Kidney (tissue), 14 donors: ENCODE results near the gene SLC2A8. TPM values are rescaled to one million over a fixed set of nuclear protein-coding genes. Genes with fewer than 3 reads are reported as not detected.

Experiments used
- DNase-seq, 5 donors: peaks; one replicate each; pipeline ENCODE4 v3.0.0-alpha.2; 2013 to 2020
- FAIRE-seq: peaks from 2 replicates; lab custom pipeline; 2012; peaks lifted over from hg19 to GRCh38; lab: Jason Lieb, UNC
- H3K27ac ChIP-seq, 2 donors: one replicate each; pipeline ENCODE4 v1.7.0; 2013; ENCODE audit warnings: low read depth in 2 of 2, low read length in 2 of 2, inconsistent platforms in 1 of 2
- H3K27me3 ChIP-seq: one replicate; pipeline ENCODE4 v1.7.1; 2013; ENCODE audit warnings: low read length, inconsistent platforms; ENCODE audit not compliant: control insufficient read depth, insufficient read depth
- H3K36me3 ChIP-seq, 3 donors: one replicate each; pipeline versions ENCODE4 v1.7.0 to v1.7.1; 2013; ENCODE audit warnings: low read length in 3 of 3, control low read depth in 1 of 3, inconsistent platforms in 1 of 3; ENCODE audit not compliant: insufficient read depth in 3 of 3, control insufficient read depth in 2 of 3
- H3K4me1 ChIP-seq, 3 donors: one replicate each; pipeline versions ENCODE4 v1.7.0 to v1.7.1; 2013; ENCODE audit warnings: low read length in 3 of 3, inconsistent platforms in 1 of 3, low read depth in 1 of 3; ENCODE audit not compliant: control insufficient read depth in 2 of 3, insufficient read depth in 2 of 3
- H3K4me3 ChIP-seq, 3 donors: one replicate each; pipeline versions ENCODE4 v1.7.0 to v1.8.1; 2013; ENCODE audit warnings: low read length in 3 of 3, control low read depth in 1 of 3, inconsistent platforms in 1 of 3
- H3K9ac ChIP-seq, 3 donors: one replicate each; pipeline versions ENCODE4 v1.7.0 to v1.7.1; 2013; ENCODE audit warnings: low read length in 3 of 3, control low read depth in 1 of 3, inconsistent platforms in 1 of 3
- H3K9me3 ChIP-seq, 3 donors: one replicate each; pipeline versions ENCODE4 v1.7.0 to v1.7.1; 2013; ENCODE audit warnings: low read length in 3 of 3, control low read depth in 1 of 3, inconsistent platforms in 1 of 3; ENCODE audit not compliant: control insufficient read depth in 2 of 3, insufficient read depth in 1 of 3
- intact Hi-C: fragments of 100-400 bp; cut with DNase I; formaldehyde crosslinking; loops from one replicate; pipeline ENCODE4 v1.11.1; 2022
- polyA plus RNA-seq: library from polyadenylated mRNA; stranded (reverse); fragments of 350-450 nt; fragmentation: Illumina TruSeq; extraction: RNeasy Lipid Tissue Mini Kit (QIAGEN cat#74804); gene quantifications from one replicate; pipeline ENCODE4 v1.2.3, GENCODE V29; 2014; ENCODE audit warnings: low read depth, low replicate concordance; ENCODE audit not compliant: insufficient read depth
- total RNA-seq: library from RNA; stranded (reverse); fragmentation: NEBNext Ultra II Directional; extraction: Animal tissue kit (Norgen Biotek cat#: 25700); gene quantifications from one replicate; pipeline ENCODE4 v1.2.1, GENCODE V29; 2021
- TF ChIP-seq, protein P1 (sequence below): IDR thresholded peaks from 3 replicates; pipeline ENCODE4 v1.5.1; 2012; ENCODE audit warnings: mild to moderate bottlenecking, moderate library complexity, borderline replicate concordance; ENCODE audit not compliant: insufficient read depth; ENCODE audit errors: extremely low read depth
- donor health status: control.
- donor health status: control.
- donor health status: control.
- donor health status: control.
- donor health status: control.
- donor health status: DM: yes; HTN: yes; CAD: no.
- donor health status: Normal renal cell carcinoma (clear cell type).

SLC2A8 gene
- total and polyA plus RNA-seq, 2 donors from 2014 or later, result 15.3 to 22.0 TPM

- peaks cover 0 to 10% (median 0%) of the 10 kb centered on the region in 3 donors for H3K36me3 ChIP-seq
- H3K27me3 ChIP-seq, result no peaks in the 10 kb centered on the region
- H3K9ac ChIP-seq, result no peak overlapping the region
- DNase-seq (no peak), FAIRE-seq (no peak)
- H3K9me3 ChIP-seq, result no peaks in the 10 kb centered on the region
- no peak overlapping the region for H3K4me3 ChIP-seq
- no peak overlapping the region for H3K27ac ChIP-seq
- TF ChIP-seq, protein P1, sequence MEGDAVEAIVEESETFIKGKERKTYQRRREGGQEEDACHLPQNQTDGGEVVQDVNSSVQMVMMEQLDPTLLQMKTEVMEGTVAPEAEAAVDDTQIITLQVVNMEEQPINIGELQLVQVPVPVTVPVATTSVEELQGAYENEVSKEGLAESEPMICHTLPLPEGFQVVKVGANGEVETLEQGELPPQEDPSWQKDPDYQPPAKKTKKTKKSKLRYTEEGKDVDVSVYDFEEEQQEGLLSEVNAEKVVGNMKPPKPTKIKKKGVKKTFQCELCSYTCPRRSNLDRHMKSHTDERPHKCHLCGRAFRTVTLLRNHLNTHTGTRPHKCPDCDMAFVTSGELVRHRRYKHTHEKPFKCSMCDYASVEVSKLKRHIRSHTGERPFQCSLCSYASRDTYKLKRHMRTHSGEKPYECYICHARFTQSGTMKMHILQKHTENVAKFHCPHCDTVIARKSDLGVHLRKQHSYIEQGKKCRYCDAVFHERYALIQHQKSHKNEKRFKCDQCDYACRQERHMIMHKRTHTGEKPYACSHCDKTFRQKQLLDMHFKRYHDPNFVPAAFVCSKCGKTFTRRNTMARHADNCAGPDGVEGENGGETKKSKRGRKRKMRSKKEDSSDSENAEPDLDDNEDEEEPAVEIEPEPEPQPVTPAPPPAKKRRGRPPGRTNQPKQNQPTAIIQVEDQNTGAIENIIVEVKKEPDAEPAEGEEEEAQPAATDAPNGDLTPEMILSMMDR, result no peak
- H3K4me1 ChIP-seq, result no peaks in the 10 kb centered on the region
- intact Hi-C loops, result no loop called here
These were observed 30.4 kb upstream of the SLC2A8 start for GRCh38 chr9:127366594-127366993.

GRCh38 chr9:127368852-127369402 lies 28.0 kb upstream of the SLC2A8 start:
- Histone ChIP-seq H3K27me3 (no peaks in the 10 kb centered on the region), H3K4me1 (no peaks in the 10 kb centered on the region), H3K9me3 (no peaks in the 10 kb centered on the region), H3K9ac (no peak overlapping the region), H3K36me3 (peaks cover 0 to 8% (median 0%) of the 10 kb centered on the region in 3 donors), H3K4me3 (no peak overlapping the region), H3K27ac (no peak overlapping the region)
- intact Hi-C loops, result no loop called here
- DNase-seq, result peak in 1 of 5 donors; percentile 27
- TF ChIP-seq, protein P1, result no peak
- no peak for FAIRE-seq

GRCh38 chr9:127369428-127369827 lies 27.5 kb upstream of the SLC2A8 start:
- Histone ChIP-seq H3K27ac (no peak overlapping the region), H3K9me3 (no peaks in the 10 kb centered on the region), H3K36me3 (peaks cover 0 to 7% (median 0%) of the 10 kb centered on the region in 3 donors), H3K9ac (no peak overlapping the region), H3K27me3 (no peaks in the 10 kb centered on the region), H3K4me3 (no peak overlapping the region), H3K4me1 (no peaks in the 10 kb centered on the region)
- TF ChIP-seq, protein P1, result no peak
- intact Hi-C loops, result no loop called here
- DNase-seq, result no peak
- FAIRE-seq, result no peak

DNA sequence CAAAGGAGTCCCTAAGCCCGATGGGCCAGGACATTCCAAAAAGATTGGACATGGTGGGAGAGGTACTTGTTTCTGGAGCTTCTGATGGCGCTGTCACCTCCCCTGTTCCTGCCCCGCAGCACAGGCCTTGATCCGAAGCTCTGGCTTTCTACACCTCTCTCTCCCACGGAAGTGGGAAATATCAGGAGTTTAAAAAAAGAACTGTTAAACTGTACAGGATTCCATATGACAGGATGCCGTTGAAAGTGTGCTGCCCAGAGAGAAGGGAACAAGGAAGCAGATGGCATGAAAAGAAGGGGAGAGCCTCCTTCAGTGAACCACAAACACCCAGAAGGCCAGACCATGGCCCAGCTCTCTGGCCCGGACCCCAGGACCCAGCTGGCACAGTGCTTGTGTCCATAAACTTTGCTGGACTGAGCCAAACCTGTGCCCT lies 26.8 kb upstream of the SLC2A8 start:
- no peaks in the 10 kb centered on the region for H3K36me3 ChIP-seq
- no peak overlapping the region for H3K27ac ChIP-seq
- H3K9me3 ChIP-seq, result no peaks in the 10 kb centered on the region
- intact Hi-C loops, result no loop called here
- H3K9ac ChIP-seq, result no peak overlapping the region
- no peaks in the 10 kb centered on the region for H3K27me3 ChIP-seq
- no peak for FAIRE-seq
- no peaks in the 10 kb centered on the region for H3K4me1 ChIP-seq
- DNase-seq, result no peak
- TF ChIP-seq, protein P1, result no peak
- H3K4me3 ChIP-seq, result no peak overlapping the region
